Measurements from ENCODE around the gene ADCY9.

Gene ADCY9

GRCh38 chr16:4111748-4112696 lies 4.2 kb downstream of the ADCY9 start:
- Histone ChIP-seq H3K9me3 (ENCODE audit: control insufficient read depth, insufficient read depth, low read depth, low read length) (no peaks in the 10 kb centered on the region), H3K27ac (ENCODE audit: extremely low read depth, low read depth, low read length) (no peak overlapping the region), H3K36me3 (ENCODE audit: control insufficient read depth in 2 of 2, insufficient read depth in 1 of 2, low read length in 2 of 2) (peaks cover 0 to 11% of the 10 kb centered on the region in 2 experiments; a peak in 1 of 3 replicates), H3K4me3 (ENCODE audit: low read depth, low read length) (peak overlapping the region; percentile 35), H3K4me1 (ENCODE audit: control insufficient read depth, insufficient read depth, low read length) (peaks cover 14% of the 10 kb centered on the region)
- TF ChIP-seq ZBTB17 (tag by site-specific recombination; IDR thresholded peaks at IDR 0.05) (peak; percentile 32; the same call in 1 of the 2 replicates), ZNF398 (tag by site-specific recombination; IDR thresholded peaks at IDR 0.05) (no peak), ZNF26 (tag by site-specific recombination; IDR thresholded peaks at IDR 0.05) (no peak), ZNF654 (tag by site-specific recombination; IDR thresholded peaks at IDR 0.05; ENCODE audit: low read depth) (no peak), ZNF184 (tag by site-specific recombination; IDR thresholded peaks at IDR 0.05) (no peak), ZNF76 (tag by site-specific recombination; IDR thresholded peaks at IDR 0.05; ENCODE audit: borderline replicate concordance, low read depth) (no peak), ZBTB48 (tag by site-specific recombination; IDR thresholded peaks at IDR 0.05) (no peak), ZIC2 (tag by site-specific recombination; IDR thresholded peaks at IDR 0.05) (no peak), ZFP37 (tag by site-specific recombination; IDR thresholded peaks at IDR 0.05) (peak; percentile 75), ZNF211 (tag by site-specific recombination; IDR thresholded peaks at IDR 0.05; ENCODE audit: low read depth) (no peak), GLI4 (tag by site-specific recombination; IDR thresholded peaks at IDR 0.05) (no peak), ZNF433 (tag by site-specific recombination; IDR thresholded peaks at IDR 0.05; ENCODE audit: low read depth) (no peak), OVOL3 (tag by site-specific recombination; IDR thresholded peaks at IDR 0.05) (no peak), ZSCAN23 (tag by site-specific recombination; IDR thresholded peaks at IDR 0.05) (no peak), MEIS1 (CRISPR knock-in tag; IDR thresholded peaks at IDR 0.05; ENCODE audit: borderline replicate concordance) (no peak), ZXDB (tag by site-specific recombination; IDR thresholded peaks at IDR 0.05) (0 out of 2 replicates have a peak, but pooled peaks have one; percentile 13), ZNF416 (tag by site-specific recombination; IDR thresholded peaks at IDR 0.05) (no peak), ZNF596 (tag by site-specific recombination; IDR thresholded peaks at IDR 0.05) (no peak), ZNF529 (tag by site-specific recombination; IDR thresholded peaks at IDR 0.05; ENCODE audit: insufficient replicate concordance) (no peak), ZNF48 (tag by site-specific recombination; IDR thresholded peaks at IDR 0.05) (no peak), ZNF341 (tag by site-specific recombination; IDR thresholded peaks at IDR 0.05; ENCODE audit: low read depth) (no peak)
- POLR2A ChIA-PET, result interaction anchor here (0.7 kb wide), 1 partner anchor 14 kb away, joined by 4 read pairs; no protein-coding TSS in a partner anchor
- CTCF ChIA-PET, result interaction anchor here (0.6 to 2.6 kb wide), 4 partner anchors 31 to 173 kb away, joined by 3 to 8 read pairs (median 6); no protein-coding TSS in a partner anchor

- ChIA-PET POLR2A (no interaction called here), CTCF (no interaction called here)
- H3K27ac ChIP-seq (ENCODE audit: extremely low read depth, low read depth, low read length), result no peak overlapping the region
- no peak for TF ChIP-seq HIC1 (tag by site-specific recombination; IDR thresholded peaks at IDR 0.05)
- TF ChIP-seq ZBTB17 (tag by site-specific recombination; IDR thresholded peaks at IDR 0.05), result 0 out of 2 replicates have a peak, but pooled peaks have one; percentile 67
- TF ChIP-seq KLF9 (tag by site-specific recombination; IDR thresholded peaks at IDR 0.05; ENCODE audit: low read depth), result 0 out of 2 replicates have a peak, but pooled peaks have one; percentile 34
- peak; percentile 60 for TF ChIP-seq KLF1 (tag by site-specific recombination; IDR thresholded peaks at IDR 0.05)
- no peak overlapping the region for H3K4me3 ChIP-seq (ENCODE audit: low read depth, low read length)
- peaks cover 14% of the 10 kb centered on the region for H3K4me1 ChIP-seq (ENCODE audit: control insufficient read depth, insufficient read depth, low read length)
- peaks cover 0 to 14% of the 10 kb centered on the region in 2 experiments; a peak in 1 of 3 replicates for H3K36me3 ChIP-seq (ENCODE audit: control insufficient read depth in 2 of 2, insufficient read depth in 1 of 2, low read length in 2 of 2)
- H3K9me3 ChIP-seq (ENCODE audit: control insufficient read depth, insufficient read depth, low read depth, low read length), result no peaks in the 10 kb centered on the region
These were observed 5.6 kb downstream of the ADCY9 start for GRCh38 chr16:4110680-4111079.
